Endothelial cell (in vitro differentiated cells): ENCODE data around the gene KIAA1210. TPM values are rescaled to one million over a fixed set of nuclear protein-coding genes. Genes with fewer than 3 reads are reported as not detected.

Source experiments
- DNase-seq: peaks from one replicate; pipeline ENCODE4 v3.0.0; 2021; ENCODE audit warnings: low spot score
- H3K27ac Mint-ChIP-seq: one replicate; pipeline ENCODE4 v1.8.0; 2021; ENCODE audit warnings: mixed read lengths, inconsistent platforms; ENCODE audit not compliant: unreplicated experiment
- H3K27me3 Mint-ChIP-seq: one replicate; pipeline ENCODE4 v1.8.0; 2021; ENCODE audit warnings: mild to moderate bottlenecking, moderate library complexity, mixed read lengths, inconsistent platforms; ENCODE audit not compliant: unreplicated experiment
- H3K36me3 Mint-ChIP-seq: one replicate; pipeline ENCODE4 v1.8.0; 2021; ENCODE audit warnings: mild to moderate bottlenecking, low read depth, mixed read lengths, inconsistent platforms; ENCODE audit not compliant: unreplicated experiment
- H3K4me1 Mint-ChIP-seq: one replicate; pipeline ENCODE4 v1.8.0; 2021; ENCODE audit warnings: mild to moderate bottlenecking, mixed read lengths, inconsistent platforms; ENCODE audit not compliant: unreplicated experiment
- H3K4me3 Mint-ChIP-seq: one replicate; pipeline ENCODE4 v1.8.0; 2021; ENCODE audit warnings: mild to moderate bottlenecking, mixed read lengths, inconsistent platforms; ENCODE audit not compliant: unreplicated experiment
- H3K9me3 Mint-ChIP-seq: one replicate; pipeline ENCODE4 v1.8.0; 2021; ENCODE audit warnings: mixed read lengths, inconsistent platforms; ENCODE audit not compliant: unreplicated experiment
- CTCF ChIP-seq: fragments of 200-600 bp; sonication (generic); IDR thresholded peaks from one replicate; pipeline ENCODE4 v1.5.0; 2021; ENCODE audit warnings: antibody characterized with exemption; ENCODE audit not compliant: unreplicated experiment
- total RNA-seq: library from RNA; stranded (reverse); fragmentation: NEBNext Ultra II Directional; extraction: Animal tissue kit (Norgen Biotek cat#: 25700); gene quantifications from one replicate; pipeline ENCODE4 v1.2.1, GENCODE V29; 2021; ENCODE audit not compliant: unreplicated experiment

The KIAA1210 gene
- total RNA-seq, 1 donor from 2014 or later, result not detected

GRCh38 chrX:119121341-119121740 lies 6.3 kb downstream of the KIAA1210 start:
- no peaks in the 10 kb centered on the region for H3K27me3 Mint-ChIP-seq
- no peak for TF ChIP-seq CTCF
- no peak overlapping the region for H3K4me3 Mint-ChIP-seq
- no peaks in the 10 kb centered on the region for H3K4me1 Mint-ChIP-seq
- no peaks in the 10 kb centered on the region for H3K36me3 Mint-ChIP-seq
- no peak for DNase-seq
- H3K27ac Mint-ChIP-seq, result no peak overlapping the region
- no peaks in the 10 kb centered on the region for H3K9me3 Mint-ChIP-seq

GRCh38 chrX:119118780-119119395 lies 8.7 kb downstream of the KIAA1210 start:
- peak; percentile 64 for TF ChIP-seq CTCF
- Mint-ChIP-seq H3K36me3 (no peaks in the 10 kb centered on the region), H3K4me3 (no peak overlapping the region), H3K27ac (no peak overlapping the region), H3K4me1 (no peaks in the 10 kb centered on the region), H3K27me3 (no peaks in the 10 kb centered on the region), H3K9me3 (no peaks in the 10 kb centered on the region)
- peak; percentile 59 for DNase-seq

GRCh38 chrX:119107206-119107605 lies 20.4 kb downstream of the KIAA1210 start:
- no peaks in the 10 kb centered on the region for H3K36me3 Mint-ChIP-seq
- H3K27me3 Mint-ChIP-seq, result no peaks in the 10 kb centered on the region
- TF ChIP-seq CTCF, result no peak
- no peaks in the 10 kb centered on the region for H3K4me1 Mint-ChIP-seq
- no peak overlapping the region for H3K27ac Mint-ChIP-seq
- H3K4me3 Mint-ChIP-seq, result no peak overlapping the region
- H3K9me3 Mint-ChIP-seq, result no peaks in the 10 kb centered on the region
- DNase-seq, result no peak

GRCh38 chrX:119105826-119106225 lies 21.8 kb downstream of the KIAA1210 start:
- TF ChIP-seq CTCF, result no peak
- DNase-seq, result no peak
- Mint-ChIP-seq H3K4me1 (no peaks in the 10 kb centered on the region), H3K9me3 (no peaks in the 10 kb centered on the region), H3K27ac (no peak overlapping the region), H3K36me3 (no peaks in the 10 kb centered on the region), H3K4me3 (no peak overlapping the region), H3K27me3 (no peaks in the 10 kb centered on the region)

- no peak overlapping the region for H3K4me3 Mint-ChIP-seq
- H3K27ac Mint-ChIP-seq, result no peak overlapping the region
- H3K36me3 Mint-ChIP-seq, result no peaks in the 10 kb centered on the region
- no peaks in the 10 kb centered on the region for H3K27me3 Mint-ChIP-seq
- TF ChIP-seq CTCF, result no peak
- no peak for DNase-seq
- no peaks in the 10 kb centered on the region for H3K9me3 Mint-ChIP-seq
- H3K4me1 Mint-ChIP-seq, result peaks cover 2% of the 10 kb centered on the region
Observed at GRCh38 chrX:119101168-119101567, 26.4 kb downstream of the KIAA1210 start.
